ENCODE data around the gene FUCA2. TPM values are rescaled to one million over a fixed set of nuclear protein-coding genes. Genes with fewer than 3 reads are reported as not detected.

The FUCA2 gene
- polyA plus RNA-seq, 1 of the 3 experiments (the other 2 are of a cell fraction), result 37.6 TPM

GRCh38 chr6:143478479-143479062 is 32.9 kb downstream of the FUCA2 start:
- Histone ChIP-seq H3K27ac (ENCODE audit: low read depth in 2 of 2, low read length in 1 of 2) (no peak overlapping the region), H3K4me1 (ENCODE audit: control insufficient read depth in 1 of 2, insufficient read depth in 2 of 2, low read depth in 1 of 2, low read length in 1 of 2) (no peaks in the 10 kb centered on the region), H3F3A (replicated peaks; ENCODE audit: insufficient read depth) (no peaks in the 10 kb centered on the region), H3K79me2 (ENCODE audit: insufficient read depth) (no peaks in the 10 kb centered on the region), H3K4me2 (no peak overlapping the region), H3K27me3 (ENCODE audit: insufficient read depth) (no peaks in the 10 kb centered on the region), H3K9me2 (no peaks in the 10 kb centered on the region), H4K20me1 (ENCODE audit: insufficient read depth) (no peaks in the 10 kb centered on the region), H2AFZ (ENCODE audit: low read depth) (no peak overlapping the region), H3K4me3 (ENCODE audit: low read depth in 2 of 2, low read length in 1 of 2) (no peak overlapping the region), H3K9me3 (no peaks in the 10 kb centered on the region), H3K9ac (no peak overlapping the region), H3K36me3 (replicated peaks in 1 of 2; ENCODE audit: control insufficient read depth in 1 of 2, insufficient read depth in 2 of 2, low read length in 1 of 2) (peaks cover 10 to 25% of the 10 kb centered on the region in 2 experiments)
- POLR2A ChIA-PET, result no interaction called here
- CTCF ChIA-PET, result no interaction called here
- WGBS (ENCODE audit: low lambda C conversion rate), result 93% methylated on average over 3 of the region's 3 CpGs
- DNase-seq, result no peak
- TF ChIP-seq TCF12 (IDR thresholded peaks at IDR 0.05), result no peak
- TF ChIP-seq FOSL2 (IDR thresholded peaks at IDR 0.05; ENCODE audit: borderline replicate concordance, low read depth), result no peak
- TF ChIP-seq NRF1 (IDR thresholded peaks at IDR 0.05; ENCODE audit: low read depth, low read length), result no peak
- TF ChIP-seq RAD21 (IDR thresholded peaks at IDR 0.05; ENCODE audit: low read length), result no peak
- no peak for TF ChIP-seq CHD2 (IDR thresholded peaks at IDR 0.05; ENCODE audit: low read length, partially characterized antibody)
- no peak for TF ChIP-seq ZBTB33 (IDR thresholded peaks at IDR 0.05; ENCODE audit: borderline replicate concordance, low read depth)
- no peak for TF ChIP-seq FOXM1 (IDR thresholded peaks at IDR 0.05; ENCODE audit: low read depth)
- TF ChIP-seq RFX5 (IDR thresholded peaks at IDR 0.05; ENCODE audit: low read length), result no peak
- no peak for TF ChIP-seq TEAD4 (IDR thresholded peaks at IDR 0.05; ENCODE audit: borderline replicate concordance, insufficient read depth)
- no peak for TF ChIP-seq PBX3 (IDR thresholded peaks at IDR 0.05)
- no peak for TF ChIP-seq EP300 (IDR thresholded peaks at IDR 0.05; ENCODE audit: borderline replicate concordance in 1 of 2, low read depth in 1 of 2, low read length in 1 of 2)
- no peak for TF ChIP-seq SMC3 (IDR thresholded peaks at IDR 0.05; ENCODE audit: low read depth, low read length)
- no peak for TF ChIP-seq NFIC (IDR thresholded peaks at IDR 0.05; ENCODE audit: borderline replicate concordance)

GRCh38 chr6:143476545-143476944 is 35.0 kb downstream of the FUCA2 start:
- POLR2A ChIA-PET, result no interaction called here
- CTCF ChIA-PET, result no interaction called here
- Histone ChIP-seq H3K27me3 (ENCODE audit: insufficient read depth) (no peaks in the 10 kb centered on the region), H3F3A (replicated peaks; ENCODE audit: insufficient read depth) (no peaks in the 10 kb centered on the region), H3K9me3 (no peaks in the 10 kb centered on the region), H4K20me1 (ENCODE audit: insufficient read depth) (no peaks in the 10 kb centered on the region), H3K4me3 (ENCODE audit: low read depth in 2 of 2, low read length in 1 of 2) (no peak overlapping the region), H3K4me1 (ENCODE audit: control insufficient read depth in 1 of 2, insufficient read depth in 2 of 2, low read depth in 1 of 2, low read length in 1 of 2) (no peaks in the 10 kb centered on the region), H3K9me2 (no peaks in the 10 kb centered on the region), H3K4me2 (no peak overlapping the region), H3K9ac (no peak overlapping the region), H3K79me2 (ENCODE audit: insufficient read depth) (no peaks in the 10 kb centered on the region), H3K36me3 (replicated peaks in 1 of 2; ENCODE audit: control insufficient read depth in 1 of 2, insufficient read depth in 2 of 2, low read length in 1 of 2) (peaks cover 27 to 36% of the 10 kb centered on the region in 2 experiments), H2AFZ (ENCODE audit: low read depth) (no peak overlapping the region), H3K27ac (ENCODE audit: low read depth in 2 of 2, low read length in 1 of 2) (no peak overlapping the region)
- TF ChIP-seq EZH2phosphoT487 (IDR thresholded peaks at IDR 0.05; ENCODE audit: borderline replicate concordance, low read depth) (no peak), MEF2A (IDR thresholded peaks at IDR 0.05; ENCODE audit: borderline replicate concordance, low read depth) (no peak)
- WGBS (ENCODE audit: low lambda C conversion rate), result 100% methylated on average over 1 of the region's 1 CpG
- DNase-seq, result no peak

Data from SK-N-SH (cell line).